Measurements from ENCODE around the gene TPST2.

DNA sequence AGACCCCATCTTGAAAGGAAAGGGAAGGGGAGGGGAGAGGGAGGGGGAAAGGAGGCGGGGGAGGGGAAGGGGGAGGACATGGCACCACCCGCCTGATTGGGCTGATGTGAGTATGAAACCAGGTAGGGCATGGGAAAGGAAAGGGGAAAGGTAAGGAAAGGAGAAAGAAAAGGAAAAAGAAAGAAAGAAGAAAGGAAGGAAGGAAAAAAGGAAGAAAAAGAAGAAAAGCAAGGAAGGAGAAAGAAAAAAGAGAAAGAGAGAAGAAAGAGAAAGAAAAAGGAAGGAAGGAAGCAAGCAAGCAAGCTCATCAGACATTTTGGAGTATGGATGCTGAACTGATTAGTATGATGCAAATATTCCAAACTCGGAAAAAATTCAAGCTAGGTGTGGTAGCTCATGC lies 41.6 kb downstream of the TPST2 start:
- TF ChIP-seq EZH2phosphoT487 (IDR thresholded peaks at IDR 0.05; ENCODE audit: insufficient read depth, low read depth) = no peak
- TF ChIP-seq EZH2 (IDR thresholded peaks at IDR 0.05; ENCODE audit: insufficient read depth, poor library complexity, severe bottlenecking) = no peak

Data from GM23248 (cell line).